Stimulated activated CD4-positive, alpha-beta T cell treated with anti-CD3 and anti-CD28 coated beads, Interleukin-1b, Interleukin-23, amount 100 ng/mL, for 4 hours (primary cell): ENCODE data around the gene MACIR.

Source experiments
- DNase-seq, 2 donors: peaks; one replicate each; pipeline ENCODE4 v3.0.0-alpha.2; 2020; ENCODE audit warnings: low read depth in 2 of 2

MACIR gene

GRCh38 chr5:103245761-103246160 is 12.8 kb upstream of the MACIR start:
- DNase-seq: no peak

GRCh38 chr5:103247118-103247517 is 11.4 kb upstream of the MACIR start:
- no peak for DNase-seq

GRCh38 chr5:103249068-103249467 is 9.5 kb upstream of the MACIR start:
- DNase-seq: no peak

- no peak for DNase-seq
Measured at GRCh38 chr5:103254921-103255320, 3.6 kb upstream of the MACIR start.

- DNase-seq: no peak
Measured at GRCh38 chr5:103255691-103256090, 2.9 kb upstream of the MACIR start.

- DNase-seq: no peak
Measured at GRCh38 chr5:103256178-103256577, 2.4 kb upstream of the MACIR start.

- peak; percentile 49 to 56 for DNase-seq
Measured at GRCh38 chr5:103258957-103259704, 568 bp downstream of the MACIR start.

GRCh38 chr5:103259705-103260355 is 1.3 kb downstream of the MACIR start:
- peak in 1 of 2 donors; percentile 2 for DNase-seq

- no peak for DNase-seq
Measured at GRCh38 chr5:103260951-103261350, 2.4 kb downstream of the MACIR start.

- DNase-seq: no peak
Measured at GRCh38 chr5:103262422-103262871, 3.9 kb downstream of the MACIR start.

- DNase-seq: no peak
Measured at GRCh38 chr5:103263054-103263453, 4.5 kb downstream of the MACIR start.

- no peak for DNase-seq
Measured at GRCh38 chr5:103264508-103264907, 5.9 kb downstream of the MACIR start.

GRCh38 chr5:103270581-103270980 is 12.0 kb downstream of the MACIR start:
- no peak for DNase-seq

GRCh38 chr5:103271570-103272289 is 13.2 kb downstream of the MACIR start:
- no peak for DNase-seq

- DNase-seq: no peak
Measured at GRCh38 chr5:103272377-103272776, 13.8 kb downstream of the MACIR start.

- DNase-seq: no peak
Measured at GRCh38 chr5:103273952-103274351, 15.4 kb downstream of the MACIR start.

- DNase-seq: no peak
Measured at GRCh38 chr5:103275851-103276250, 17.3 kb downstream of the MACIR start.

GRCh38 chr5:103280967-103281366 is 22.4 kb downstream of the MACIR start:
- no peak for DNase-seq

GRCh38 chr5:103283120-103283519 is 24.6 kb downstream of the MACIR start:
- DNase-seq: no peak

- no peak for DNase-seq
Measured at GRCh38 chr5:103283869-103284268, 25.3 kb downstream of the MACIR start.

- DNase-seq: no peak
Measured at GRCh38 chr5:103286622-103287021, 28.1 kb downstream of the MACIR start.

GRCh38 chr5:103289024-103289423 is 30.5 kb downstream of the MACIR start:
- DNase-seq: no peak

- DNase-seq: no peak
Measured at GRCh38 chr5:103290846-103291245, 32.3 kb downstream of the MACIR start.
